A549 (cell line): Measurements from ENCODE around the gene PCDHGA5.

ENCODE experiments used
- CTCF ChIP-seq: fragments of >200 bp; sonication (Bioruptor Twin); formaldehyde crosslinking; IDR thresholded peaks from 3 replicates; pipeline ENCODE4 v1.5.1; 2016
- E2F6 ChIP-seq: IDR thresholded peaks from 2 replicates; pipeline ENCODE4 v1.6.1; 2012; ENCODE audit warnings: low read depth, borderline replicate concordance
- HES2 ChIP-seq: fragments of >200 bp; sonication (Bioruptor Twin); formaldehyde crosslinking; IDR thresholded peaks from 2 replicates; pipeline ENCODE4 v1.6.1; 2016
- MAFK ChIP-seq: fragments of 450-650 bp; IDR thresholded peaks from 2 replicates; pipeline ENCODE4 v1.6.1; 2014; ENCODE audit not compliant: partially characterized antibody
- PBX3 ChIP-seq: IDR thresholded peaks from 2 replicates; pipeline ENCODE4 v1.6.1; 2012
- RAD21 ChIP-seq, 2 experiments: fragments of >200 bp in 1 of 2; sonication (Bioruptor Twin) in 1 of 2; formaldehyde crosslinking in 1 of 2; IDR thresholded peaks in 1 of 2; conservative IDR thresholded peaks in 1 of 2; 2 replicates in 1 of 2; 3 replicates in 1 of 2; pipeline ENCODE4 v1.6.1; 2012 to 2018; ENCODE audit warnings: inconsistent platforms in 1 of 2

DNA sequence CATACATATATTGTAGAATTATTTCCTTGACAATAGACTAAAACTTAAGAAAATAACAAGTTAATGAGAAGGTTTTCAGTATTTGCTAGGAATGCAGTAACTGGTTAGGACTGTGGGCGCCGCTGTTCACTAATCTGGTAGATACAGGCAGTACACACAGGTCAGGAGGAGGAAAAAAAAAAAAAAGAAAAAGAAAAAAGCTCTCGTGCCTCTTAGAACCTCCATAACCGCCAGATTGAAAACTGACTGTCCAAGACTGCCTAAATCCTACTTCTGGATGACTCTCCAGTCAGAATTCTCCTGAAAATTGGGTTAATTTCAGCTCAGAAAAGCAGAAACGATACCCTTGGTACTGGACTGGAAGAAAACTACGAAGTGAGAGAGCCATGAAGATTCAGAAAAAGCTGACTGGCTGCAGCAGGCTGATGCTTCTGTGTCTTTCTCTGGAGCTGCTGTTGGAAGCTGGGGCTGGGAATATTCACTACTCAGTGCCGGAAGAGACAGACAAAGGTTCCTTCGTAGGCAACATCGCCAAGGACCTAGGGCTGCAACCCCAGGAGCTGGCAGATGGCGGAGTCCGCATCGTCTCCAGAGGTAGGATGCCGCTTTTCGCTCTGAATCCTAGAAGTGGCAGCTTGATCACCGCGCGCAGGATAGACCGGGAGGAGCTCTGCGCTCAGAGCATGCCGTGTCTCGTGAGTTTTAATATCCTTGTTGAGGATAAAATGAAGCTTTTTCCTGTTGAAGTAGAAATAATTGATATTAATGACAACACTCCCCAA is 33.5 kb upstream of the PCDHGA5 start, which contains the start of gene PCDHGA1:
- TF ChIP-seq CTCF (peak; percentile 58), E2F6 (peak; percentile 41; the same call in 1 of the 2 replicates), PBX3 (no peak), RAD21 (conservative IDR thresholded peaks at IDR 0.05 in 1 of 2, IDR thresholded peaks at IDR 0.05 in 1 of 2) (peak in 1 of 2 experiments; percentile 44; a peak in 3 of 5 replicates), MAFK (no peak), HES2 (no peak)
